NB4 (cell line): ENCODE results near the gene SLC38A5.

Experiments used
- POLR2A ChIP-seq: IDR thresholded peaks from 2 replicates; pipeline ENCODE4 v1.6.1; 2011; ENCODE audit warnings: mild to moderate bottlenecking; ENCODE audit not compliant: insufficient read length; ENCODE audit errors: extremely low read depth
- TF ChIP-seq, protein P1 (sequence below): IDR thresholded peaks from one replicate; pipeline ENCODE4 v1.5.1; 2012; ENCODE audit warnings: low read depth, low read length
- TF ChIP-seq, protein P2 (sequence below): IDR thresholded peaks from 2 replicates; pipeline ENCODE4 v1.6.1; 2011; ENCODE audit warnings: low read depth, low read length

- TF ChIP-seq, protein P1, sequence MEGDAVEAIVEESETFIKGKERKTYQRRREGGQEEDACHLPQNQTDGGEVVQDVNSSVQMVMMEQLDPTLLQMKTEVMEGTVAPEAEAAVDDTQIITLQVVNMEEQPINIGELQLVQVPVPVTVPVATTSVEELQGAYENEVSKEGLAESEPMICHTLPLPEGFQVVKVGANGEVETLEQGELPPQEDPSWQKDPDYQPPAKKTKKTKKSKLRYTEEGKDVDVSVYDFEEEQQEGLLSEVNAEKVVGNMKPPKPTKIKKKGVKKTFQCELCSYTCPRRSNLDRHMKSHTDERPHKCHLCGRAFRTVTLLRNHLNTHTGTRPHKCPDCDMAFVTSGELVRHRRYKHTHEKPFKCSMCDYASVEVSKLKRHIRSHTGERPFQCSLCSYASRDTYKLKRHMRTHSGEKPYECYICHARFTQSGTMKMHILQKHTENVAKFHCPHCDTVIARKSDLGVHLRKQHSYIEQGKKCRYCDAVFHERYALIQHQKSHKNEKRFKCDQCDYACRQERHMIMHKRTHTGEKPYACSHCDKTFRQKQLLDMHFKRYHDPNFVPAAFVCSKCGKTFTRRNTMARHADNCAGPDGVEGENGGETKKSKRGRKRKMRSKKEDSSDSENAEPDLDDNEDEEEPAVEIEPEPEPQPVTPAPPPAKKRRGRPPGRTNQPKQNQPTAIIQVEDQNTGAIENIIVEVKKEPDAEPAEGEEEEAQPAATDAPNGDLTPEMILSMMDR, result no peak
- no peak for TF ChIP-seq POLR2A
- TF ChIP-seq, protein P2, sequence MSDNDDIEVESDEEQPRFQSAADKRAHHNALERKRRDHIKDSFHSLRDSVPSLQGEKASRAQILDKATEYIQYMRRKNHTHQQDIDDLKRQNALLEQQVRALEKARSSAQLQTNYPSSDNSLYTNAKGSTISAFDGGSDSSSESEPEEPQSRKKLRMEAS, result no peak
Observed at GRCh38 chrX:48490661-48491060, 20.6 kb upstream of the SLC38A5 start.
